Stimulated activated CD8-positive, alpha-beta memory T cell treated with anti-CD3 and anti-CD28 coated beads, Interleukin-4, amount 100 ng/mL, for 4 hours (primary cell): Measurements from ENCODE around the gene TSC2.

Experiments used
- DNase-seq, 2 donors: peaks; one replicate each; pipeline ENCODE4 v3.0.0-alpha.2; 2020; ENCODE audit warnings: low read depth in 2 of 2, low spot score in 1 of 2

Gene TSC2

GRCh38 chr16:2042986-2043666, 4.7 kb upstream of the TSC2 start:
- no peak for DNase-seq

GRCh38 chr16:2043667-2044451, 3.9 kb upstream of the TSC2 start:
- DNase-seq, result no peak

GRCh38 chr16:2044541-2044940, 3.2 kb upstream of the TSC2 start:
- no peak for DNase-seq

- no peak for DNase-seq
These were observed 1.6 kb upstream of the TSC2 start for GRCh38 chr16:2045965-2046892.

GRCh38 chr16:2046893-2047329, 874 bp upstream of the TSC2 start:
- DNase-seq, result no peak

GRCh38 chr16:2048116-2048543, 345 bp downstream of the TSC2 start:
- no peak for DNase-seq

- no peak for DNase-seq
These were observed 5.4 kb downstream of the TSC2 start for GRCh38 chr16:2053211-2053610.

GRCh38 chr16:2053897-2054296, 6.1 kb downstream of the TSC2 start:
- DNase-seq, result no peak

GRCh38 chr16:2054543-2055245, 6.9 kb downstream of the TSC2 start:
- no peak for DNase-seq

GRCh38 chr16:2056077-2056476, 8.3 kb downstream of the TSC2 start:
- DNase-seq, result no peak

- no peak for DNase-seq
These were observed 9.1 kb downstream of the TSC2 start for GRCh38 chr16:2056681-2057407.

- no peak for DNase-seq
These were observed 9.7 kb downstream of the TSC2 start for GRCh38 chr16:2057438-2057837.

GRCh38 chr16:2058420-2058819, 10.6 kb downstream of the TSC2 start:
- DNase-seq, result no peak

GRCh38 chr16:2058872-2059271, 11.1 kb downstream of the TSC2 start:
- DNase-seq, result no peak

- DNase-seq, result no peak
These were observed 12.6 kb downstream of the TSC2 start for GRCh38 chr16:2060346-2060745.

- no peak for DNase-seq
These were observed 13.2 kb downstream of the TSC2 start for GRCh38 chr16:2061023-2061422.

- no peak for DNase-seq
These were observed 13.7 kb downstream of the TSC2 start for GRCh38 chr16:2061526-2061925.

- no peak for DNase-seq
These were observed 15.0 kb downstream of the TSC2 start for GRCh38 chr16:2062801-2063200.

GRCh38 chr16:2063861-2064260, 16.1 kb downstream of the TSC2 start:
- no peak for DNase-seq

- DNase-seq, result no peak
These were observed 16.7 kb downstream of the TSC2 start for GRCh38 chr16:2064368-2064945.
